Ishikawa (cell line): ENCODE measurements around the gene TC2N.

ENCODE experiments used
- CEBPB ChIP-seq: IDR thresholded peaks from 2 replicates; pipeline ENCODE4 v1.6.1; 2012
- CREB1 ChIP-seq: IDR thresholded peaks from 2 replicates; pipeline ENCODE4 v1.6.1; 2012; ENCODE audit warnings: low read depth
- EGR1 ChIP-seq: IDR thresholded peaks from 2 replicates; pipeline ENCODE4 v1.6.1; 2012
- EP300 ChIP-seq: IDR thresholded peaks from 2 replicates; pipeline ENCODE4 v1.6.1; 2012; ENCODE audit warnings: borderline replicate concordance
- FOXM1 ChIP-seq: IDR thresholded peaks from 2 replicates; pipeline ENCODE4 v1.6.1; 2012; ENCODE audit warnings: low read depth, borderline replicate concordance
- NFIC ChIP-seq: IDR thresholded peaks from 2 replicates; pipeline ENCODE4 v1.6.1; 2012
- RAD21 ChIP-seq: IDR thresholded peaks from 2 replicates; pipeline ENCODE4 v1.6.1; 2012; ENCODE audit warnings: low read depth
- TAF1 ChIP-seq: IDR thresholded peaks from 2 replicates; pipeline ENCODE4 v1.6.1; 2012; ENCODE audit warnings: low read depth, mild to moderate bottlenecking
- TCF12 ChIP-seq: IDR thresholded peaks from 2 replicates; pipeline ENCODE4 v1.6.1; 2012; ENCODE audit warnings: low read depth
- TEAD4 ChIP-seq: IDR thresholded peaks from 2 replicates; pipeline ENCODE4 v1.6.1; 2012
- YY1 ChIP-seq: IDR thresholded peaks from 2 replicates; pipeline ENCODE4 v1.6.1; 2012; ENCODE audit warnings: low read depth
- ZBTB7A ChIP-seq: IDR thresholded peaks from 2 replicates; pipeline ENCODE4 v1.6.1; 2012; ENCODE audit warnings: low read depth
- TF ChIP-seq, protein P1 (sequence below): IDR thresholded peaks from 2 replicates; pipeline ENCODE4 v1.6.1; 2012; ENCODE audit warnings: low read depth, mild to moderate bottlenecking
- TF ChIP-seq, protein P2 (sequence below): IDR thresholded peaks from 2 replicates; pipeline ENCODE4 v1.6.1; 2012
- TF ChIP-seq, protein P3 (sequence below): IDR thresholded peaks from 2 replicates; pipeline ENCODE4 v1.6.1; 2012

Gene TC2N

DNA sequence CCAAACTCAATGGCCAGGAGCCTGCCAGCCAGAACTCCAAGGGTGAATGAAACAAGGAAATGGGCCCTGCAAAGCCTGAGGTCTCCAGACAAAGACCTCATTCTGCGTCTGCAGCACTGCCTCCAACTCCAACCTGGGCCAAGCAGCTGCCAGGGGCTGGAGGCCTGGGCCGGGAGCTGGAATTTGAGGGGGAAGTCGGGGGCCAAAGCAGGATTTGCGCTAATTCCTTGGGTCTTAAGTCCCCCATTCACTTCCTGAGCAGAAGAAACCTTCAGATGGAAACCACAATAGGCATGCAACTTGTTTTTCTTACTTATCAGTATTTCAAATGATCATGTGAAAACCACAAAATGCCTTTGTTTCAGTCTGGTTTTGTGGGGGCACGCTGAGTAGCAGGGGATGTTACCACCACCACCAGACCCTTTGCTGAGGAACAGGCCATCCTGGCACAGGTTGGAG, 23.0 kb upstream of the TC2N start:
- TF ChIP-seq CEBPB (no peak), ZBTB7A (no peak), EP300 (no peak), CREB1 (no peak), TEAD4 (no peak), TCF12 (no peak), NFIC (no peak), FOXM1 (no peak), RAD21 (no peak), YY1 (no peak), TAF1 (no peak)
- TF ChIP-seq, protein P1, sequence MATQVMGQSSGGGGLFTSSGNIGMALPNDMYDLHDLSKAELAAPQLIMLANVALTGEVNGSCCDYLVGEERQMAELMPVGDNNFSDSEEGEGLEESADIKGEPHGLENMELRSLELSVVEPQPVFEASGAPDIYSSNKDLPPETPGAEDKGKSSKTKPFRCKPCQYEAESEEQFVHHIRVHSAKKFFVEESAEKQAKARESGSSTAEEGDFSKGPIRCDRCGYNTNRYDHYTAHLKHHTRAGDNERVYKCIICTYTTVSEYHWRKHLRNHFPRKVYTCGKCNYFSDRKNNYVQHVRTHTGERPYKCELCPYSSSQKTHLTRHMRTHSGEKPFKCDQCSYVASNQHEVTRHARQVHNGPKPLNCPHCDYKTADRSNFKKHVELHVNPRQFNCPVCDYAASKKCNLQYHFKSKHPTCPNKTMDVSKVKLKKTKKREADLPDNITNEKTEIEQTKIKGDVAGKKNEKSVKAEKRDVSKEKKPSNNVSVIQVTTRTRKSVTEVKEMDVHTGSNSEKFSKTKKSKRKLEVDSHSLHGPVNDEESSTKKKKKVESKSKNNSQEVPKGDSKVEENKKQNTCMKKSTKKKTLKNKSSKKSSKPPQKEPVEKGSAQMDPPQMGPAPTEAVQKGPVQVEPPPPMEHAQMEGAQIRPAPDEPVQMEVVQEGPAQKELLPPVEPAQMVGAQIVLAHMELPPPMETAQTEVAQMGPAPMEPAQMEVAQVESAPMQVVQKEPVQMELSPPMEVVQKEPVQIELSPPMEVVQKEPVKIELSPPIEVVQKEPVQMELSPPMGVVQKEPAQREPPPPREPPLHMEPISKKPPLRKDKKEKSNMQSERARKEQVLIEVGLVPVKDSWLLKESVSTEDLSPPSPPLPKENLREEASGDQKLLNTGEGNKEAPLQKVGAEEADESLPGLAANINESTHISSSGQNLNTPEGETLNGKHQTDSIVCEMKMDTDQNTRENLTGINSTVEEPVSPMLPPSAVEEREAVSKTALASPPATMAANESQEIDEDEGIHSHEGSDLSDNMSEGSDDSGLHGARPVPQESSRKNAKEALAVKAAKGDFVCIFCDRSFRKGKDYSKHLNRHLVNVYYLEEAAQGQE, result no peak
- TF ChIP-seq, protein P2, sequence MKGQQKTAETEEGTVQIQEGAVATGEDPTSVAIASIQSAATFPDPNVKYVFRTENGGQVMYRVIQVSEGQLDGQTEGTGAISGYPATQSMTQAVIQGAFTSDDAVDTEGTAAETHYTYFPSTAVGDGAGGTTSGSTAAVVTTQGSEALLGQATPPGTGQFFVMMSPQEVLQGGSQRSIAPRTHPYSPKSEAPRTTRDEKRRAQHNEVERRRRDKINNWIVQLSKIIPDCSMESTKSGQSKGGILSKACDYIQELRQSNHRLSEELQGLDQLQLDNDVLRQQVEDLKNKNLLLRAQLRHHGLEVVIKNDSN, result no peak

DNA sequence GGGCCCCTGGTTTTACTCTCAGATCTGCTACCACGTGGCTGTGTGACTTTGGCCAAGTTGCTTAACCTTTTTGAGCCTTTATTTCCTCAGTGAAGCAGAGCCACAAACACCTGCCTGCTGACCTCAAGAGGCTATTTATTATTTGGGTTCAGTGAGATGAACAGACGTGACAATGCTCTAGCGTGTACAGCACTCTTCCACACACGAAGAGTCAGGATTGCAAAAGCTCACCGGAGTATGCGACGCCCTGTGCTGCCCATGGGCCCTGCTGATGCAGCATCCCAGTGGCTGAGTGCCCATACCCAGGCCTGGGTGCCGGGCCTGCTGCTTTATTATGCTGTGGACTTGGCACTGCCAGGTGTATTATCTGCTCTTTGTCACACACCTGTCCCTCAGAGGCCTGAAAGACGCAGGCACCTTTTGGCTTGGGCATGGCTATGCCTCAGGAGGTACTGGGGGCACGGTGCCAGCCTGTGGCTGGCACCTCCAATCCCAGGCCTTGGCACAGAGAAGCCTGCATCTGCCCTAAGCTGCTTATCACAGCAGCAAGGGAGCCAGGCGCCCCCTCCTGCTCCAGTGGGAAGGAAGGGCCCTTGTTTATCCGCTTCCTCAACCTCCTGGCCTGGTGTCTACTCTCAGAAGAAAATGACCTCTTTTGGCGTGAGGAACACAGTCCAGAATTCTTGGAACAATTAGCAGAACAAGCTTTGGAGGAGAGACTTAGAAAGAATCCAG, 22.3 kb upstream of the TC2N start:
- TF ChIP-seq YY1 (no peak), FOXM1 (no peak), EP300 (no peak), TEAD4 (no peak), RAD21 (no peak), TAF1 (no peak), EGR1 (no peak), CREB1 (no peak)
- TF ChIP-seq, protein P1, result no peak

DNA sequence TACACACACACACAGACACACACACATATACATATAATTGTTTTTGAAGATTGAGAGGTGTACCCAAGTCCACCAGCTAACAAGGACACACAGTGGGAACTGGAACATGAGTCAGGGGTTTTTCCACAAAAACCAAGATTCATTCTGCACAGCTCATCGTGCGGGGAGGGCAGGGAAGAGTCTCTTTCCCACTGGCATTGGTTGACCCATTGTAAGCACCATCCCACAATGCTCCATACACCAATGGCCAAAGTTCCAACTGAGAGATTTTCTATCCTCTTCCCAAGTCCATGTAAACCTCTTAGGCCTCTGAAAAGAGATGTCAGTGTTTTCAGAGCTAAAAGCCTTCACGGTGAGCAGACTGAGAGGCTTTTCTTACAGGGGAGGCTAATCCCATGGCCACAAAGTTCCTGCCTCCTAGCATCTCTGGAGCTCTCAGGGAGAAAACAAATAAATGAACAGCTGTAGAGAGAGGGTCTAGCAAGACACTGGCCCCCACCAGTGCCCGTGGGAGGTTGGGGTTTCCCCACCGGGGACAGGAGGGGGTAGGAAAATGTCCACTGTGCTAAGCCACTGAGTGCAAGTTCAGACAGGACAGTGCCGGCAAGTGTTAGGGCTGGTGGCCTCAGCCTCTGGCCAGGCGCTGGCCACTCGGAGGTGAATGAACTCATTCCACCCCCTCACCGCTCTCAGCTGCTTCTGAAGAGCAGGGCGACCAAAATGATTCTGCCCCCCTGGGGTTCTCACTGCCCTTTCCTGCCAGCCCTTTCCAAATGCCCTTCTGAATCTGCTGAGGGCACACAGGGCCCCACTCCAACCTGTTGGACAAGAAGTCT, 21.5 kb upstream of the TC2N start:
- TF ChIP-seq, protein P2, result no peak
- TF ChIP-seq NFIC (no peak), EP300 (no peak)
- TF ChIP-seq, protein P3, sequence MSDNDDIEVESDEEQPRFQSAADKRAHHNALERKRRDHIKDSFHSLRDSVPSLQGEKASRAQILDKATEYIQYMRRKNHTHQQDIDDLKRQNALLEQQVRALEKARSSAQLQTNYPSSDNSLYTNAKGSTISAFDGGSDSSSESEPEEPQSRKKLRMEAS, result no peak

GRCh38 chr14:91886961-91887360, 19.6 kb upstream of the TC2N start:
- TF ChIP-seq ZBTB7A, result no peak
- TF ChIP-seq CEBPB, result no peak
- no peak for TF ChIP-seq FOXM1
- no peak for TF ChIP-seq YY1
- TF ChIP-seq, protein P1, result no peak
- no peak for TF ChIP-seq TCF12
- no peak for TF ChIP-seq TAF1
- TF ChIP-seq CREB1, result no peak
- no peak for TF ChIP-seq EGR1
- TF ChIP-seq, protein P2, result no peak
- no peak for TF ChIP-seq RAD21
- TF ChIP-seq NFIC, result no peak
- no peak for TF ChIP-seq EP300
- no peak for TF ChIP-seq TEAD4
- TF ChIP-seq, protein P3, result no peak
